CD14-positive monocyte (primary cell): ENCODE data around the gene FOXP1. TPM values are rescaled to one million over a fixed set of nuclear protein-coding genes. Genes with fewer than 3 reads are reported as not detected.

Source experiments
- DNase-seq, 3 donors: peaks; one replicate each; pipeline ENCODE4 v3.0.0-alpha.2; 2011 to 2022
- H2AFZ ChIP-seq: 2 replicates; pipeline ENCODE4 v1.6.0; 2012; ENCODE audit warnings: mild to moderate bottlenecking, low read depth, low read length, inconsistent platforms; ENCODE audit not compliant: insufficient read depth, poor library complexity, severe bottlenecking
- H3K27ac ChIP-seq, 2 donors: 1 replicate in 1 of 2; 2 replicates in 1 of 2; pipeline ENCODE4 v1.5.1; 2012 to 2013; ENCODE audit warnings: low read length in 2 of 2, control low read depth in 1 of 2, inconsistent platforms in 1 of 2, low read depth in 1 of 2, mild to moderate bottlenecking in 1 of 2
- H3K27me3 ChIP-seq, 2 donors: one replicate each; pipeline versions ENCODE4 v1.6.0 to v1.6.1; 2011 to 2013; ENCODE audit warnings: low read length in 2 of 2; ENCODE audit not compliant: control insufficient read depth in 2 of 2, insufficient read depth in 2 of 2
- H3K36me3 ChIP-seq, 2 donors: replicated peaks in 1 of 2; 1 replicate in 1 of 2; 2 replicates in 1 of 2; pipeline versions ENCODE4 v1.5.1 to v1.6.1; 2012 to 2013; ENCODE audit warnings: low read length in 2 of 2, control low read depth in 1 of 2, inconsistent platforms in 1 of 2, mild to moderate bottlenecking in 1 of 2; ENCODE audit not compliant: insufficient read depth in 2 of 2, control insufficient read depth in 1 of 2
- H3K4me1 ChIP-seq, 2 donors: 1 replicate in 1 of 2; 2 replicates in 1 of 2; pipeline versions ENCODE4 v1.5.1 to v1.6.1; 2012 to 2013; ENCODE audit warnings: low read length in 2 of 2, control low read depth in 1 of 2, inconsistent platforms in 1 of 2, mild to moderate bottlenecking in 1 of 2, moderate library complexity in 1 of 2; ENCODE audit not compliant: insufficient read depth in 2 of 2, control insufficient read depth in 1 of 2
- H3K4me2 ChIP-seq: replicated peaks from 2 replicates; pipeline ENCODE3; 2012; ENCODE audit warnings: low read length, moderate library complexity, mild to moderate bottlenecking; ENCODE audit not compliant: poor library complexity, severe bottlenecking; ENCODE audit errors: extremely low read depth
- H3K4me3 ChIP-seq, 3 experiments: fragments of 200-600 bp in 1 of 3; sonication (generic) in 1 of 3; replicated peaks in 1 of 3; 1 replicate in 2 of 3; 2 replicates in 1 of 3; pipeline ENCODE4 v1.5.1; 2011 to 2013; ENCODE audit warnings: low read length in 3 of 3, mild to moderate bottlenecking in 3 of 3, control low read depth in 2 of 3, low read depth in 2 of 3, inconsistent platforms in 1 of 3, moderate library complexity in 1 of 3
- H3K79me2 ChIP-seq: 2 replicates; pipeline ENCODE4 v1.6.0; 2012; ENCODE audit warnings: mild to moderate bottlenecking, control low read depth, inconsistent platforms, low read length, moderate library complexity; ENCODE audit not compliant: insufficient read depth
- H3K9ac ChIP-seq: 2 replicates; pipeline ENCODE4 v1.6.0; 2017; ENCODE audit warnings: low read length, mild to moderate bottlenecking; ENCODE audit not compliant: insufficient read depth, poor library complexity, severe bottlenecking
- H3K9me3 ChIP-seq, 2 donors: replicated peaks in 1 of 2; 1 replicate in 1 of 2; 2 replicates in 1 of 2; pipeline versions ENCODE4 v1.5.1 to v1.6.1; 2012 to 2013; ENCODE audit warnings: low read length in 2 of 2, control low read depth in 1 of 2; ENCODE audit not compliant: control insufficient read depth in 1 of 2, insufficient read depth in 1 of 2
- H4K20me1 ChIP-seq: 2 replicates; pipeline ENCODE4 v1.6.0; 2012; ENCODE audit warnings: mild to moderate bottlenecking, low read length, control low read depth, moderate library complexity; ENCODE audit not compliant: insufficient read depth
- H3K27ac Mint-ChIP-seq, 7 donors: one replicate each; pipeline ENCODE4 v1.8.0; 2020; ENCODE audit warnings: mild to moderate bottlenecking in 7 of 7, mixed read lengths in 7 of 7, moderate library complexity in 6 of 7, inconsistent platforms in 2 of 7
- H3K27me3 Mint-ChIP-seq, 3 donors: one replicate each; pipeline ENCODE4 v1.8.0; 2021 to 2022; ENCODE audit warnings: low read depth in 3 of 3, mild to moderate bottlenecking in 3 of 3, mixed read lengths in 3 of 3, moderate library complexity in 3 of 3, inconsistent platforms in 1 of 3
- H3K36me3 Mint-ChIP-seq, 2 donors: one replicate each; pipeline ENCODE4 v1.8.0; 2020; ENCODE audit warnings: mixed read lengths in 2 of 2, inconsistent platforms in 1 of 2, mild to moderate bottlenecking in 1 of 2
- H3K4me1 Mint-ChIP-seq: one replicate; pipeline ENCODE4 v1.8.0; 2020; ENCODE audit warnings: mild to moderate bottlenecking, mixed read lengths
- H3K4me3 Mint-ChIP-seq, 2 donors: one replicate each; pipeline ENCODE4 v1.8.0; 2020; ENCODE audit warnings: mild to moderate bottlenecking in 2 of 2, mixed read lengths in 2 of 2, moderate library complexity in 1 of 2
- H3K9me3 Mint-ChIP-seq, 7 donors: one replicate each; pipeline ENCODE4 v1.8.0; 2020 to 2022; ENCODE audit warnings: mixed read lengths in 7 of 7, mild to moderate bottlenecking in 6 of 7, moderate library complexity in 6 of 7, inconsistent platforms in 2 of 7
- CTCF ChIP-seq: fragments of 200-600 bp; IDR thresholded peaks from one replicate; pipeline ENCODE4 v1.8.0; 2022; ENCODE audit warnings: antibody characterized with exemption, mild to moderate bottlenecking
- WGBS: methylation state at CpG from one replicate; pipeline ENCODE4 v1.1.5; 2013; ENCODE audit warnings: missing lambda C conversion rate; ENCODE audit not compliant: insufficient coverage; 5-methylcytosine and 5-hydroxymethylcytosine counted together
- intact Hi-C, 2 donors: fragments of 100-400 bp; cut with micrococcal nuclease; formaldehyde crosslinking; loops; one replicate each; pipeline versions ENCODE4 v1.15.0 to v1.15.1; 2023
- polyA plus RNA-seq, 3 donors: library from polyadenylated mRNA; depleted of rRNA in 1 of 3; unstranded in 2 of 3; stranded (reverse) in 1 of 3; fragments of 300-500 nt in 2 of 3; fragments of >200 nt in 1 of 3; fragmentation: Illumina TruSeq in 2 of 3; gene quantifications; 1 replicate in 2 of 3; 2 replicates in 1 of 3; pipeline ENCODE4 v1.2.3, GENCODE V29; 2012 to 2021

FOXP1 gene
- polyA plus RNA-seq, 3 donors = 25.7 to 42.6 (median 27.8) TPM

DNA sequence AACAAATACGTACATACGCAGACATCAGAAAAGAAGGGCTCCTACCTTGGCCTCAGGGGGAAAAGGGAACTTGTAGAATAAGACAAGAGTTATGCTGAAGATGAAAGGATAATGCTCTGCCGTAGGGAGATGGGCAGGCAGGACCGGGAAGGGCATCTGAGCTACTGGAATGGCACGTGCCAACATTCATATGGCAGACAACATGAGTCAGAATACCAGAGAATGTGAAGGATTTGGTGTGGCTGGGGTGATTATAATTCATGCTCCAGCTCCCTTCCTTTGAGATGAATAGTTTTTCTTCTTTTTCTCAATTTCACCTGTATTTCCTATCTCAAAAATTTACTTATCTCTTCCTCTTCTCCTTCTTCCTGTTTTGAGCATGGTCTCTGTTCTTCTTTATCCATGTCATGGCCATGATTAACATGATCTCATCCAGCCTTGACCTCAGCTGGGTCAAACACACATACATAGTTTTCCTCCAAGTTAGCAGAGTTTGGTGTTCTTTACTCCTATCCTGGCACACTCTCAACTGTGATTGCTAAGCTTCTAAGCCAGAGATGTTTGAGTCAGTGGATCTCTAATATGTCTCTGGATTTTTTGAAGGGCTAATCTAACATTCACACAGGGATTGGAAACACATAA is 507.0 kb downstream of the FOXP1 start:
- Histone ChIP-seq H3K4me1 (no peaks in the 10 kb centered on the region), H4K20me1 (peaks cover 88% of the 10 kb centered on the region), H3K4me3 (no peak overlapping the region), H3K27me3 (no peaks in the 10 kb centered on the region), H3K27ac (no peak overlapping the region), H3K4me2 (no peak overlapping the region), H2AFZ (no peak overlapping the region), H3K9me3 (no peaks in the 10 kb centered on the region), H3K79me2 (peaks cover 10% of the 10 kb centered on the region), H3K36me3 (no peaks in the 10 kb centered on the region), H3K9ac (no peak overlapping the region)
- Mint-ChIP-seq H3K36me3 (peaks cover 7 to 8% of the 10 kb centered on the region in 2 donors), H3K4me1 (peaks cover 3% of the 10 kb centered on the region), H3K4me3 (no peak overlapping the region), H3K9me3 (no peaks in the 10 kb centered on the region), H3K27me3 (peaks cover 0 to 2% (median 1%) of the 10 kb centered on the region in 3 donors), H3K27ac (peak overlapping the region in 5 of 7 donors; percentile 9 to 56 (median 32))
- 100% methylated on average over 3 of the region's 5 CpGs for WGBS
- intact Hi-C loops = no loop called here
- no peak for TF ChIP-seq CTCF
- no peak for DNase-seq

GRCh38 chr3:71075494-71075893 is 508.0 kb downstream of the FOXP1 start:
- no peaks in the 10 kb centered on the region for H3K36me3 ChIP-seq
- Mint-ChIP-seq H3K4me1 (peaks cover 8% of the 10 kb centered on the region), H3K4me3 (no peak overlapping the region), H3K36me3 (peaks cover 3 to 8% of the 10 kb centered on the region in 2 donors), H3K9me3 (no peaks in the 10 kb centered on the region), H3K27ac (no peak overlapping the region), H3K27me3 (peaks cover 0 to 1% (median under 1%) of the 10 kb centered on the region in 3 donors)
- H3K9me3 ChIP-seq = no peaks in the 10 kb centered on the region
- 100% methylated on average over 1 of the region's 2 CpGs for WGBS
- DNase-seq = no peak
- no peak overlapping the region for H2AFZ ChIP-seq
- H3K79me2 ChIP-seq = peaks cover 8% of the 10 kb centered on the region
- H3K4me2 ChIP-seq = no peak overlapping the region
- no peak overlapping the region for H3K4me3 ChIP-seq
- intact Hi-C loops = no loop called here
- H3K27me3 ChIP-seq = no peaks in the 10 kb centered on the region
- H3K9ac ChIP-seq = no peak overlapping the region
- peaks cover 87% of the 10 kb centered on the region for H4K20me1 ChIP-seq
- no peak for TF ChIP-seq CTCF
- H3K27ac ChIP-seq = no peak overlapping the region
- no peaks in the 10 kb centered on the region for H3K4me1 ChIP-seq
